CD4-positive, alpha-beta T cell (primary cell): Measurements from ENCODE around the gene STAC2. TPM values are rescaled to one million over a fixed set of nuclear protein-coding genes. Genes with fewer than 3 reads are reported as not detected.

ENCODE experiments used
- ATAC-seq: fragments of 200-7000 bp; cut with Tn5 transposase; one replicate; pipeline ENCODE4 v1.10.0; 2022; ENCODE audit warnings: mild to moderate bottlenecking; ENCODE audit not compliant: poor library complexity
- CTCF ChIA-PET: fragments of 350-600 bp; sonication (Branson Sonifier 250); formaldehyde crosslinking; loops from one replicate; lab custom pipeline; 2021; ENCODE audit warnings: antibody characterized with exemption, inconsistent platforms; lab: Charles Lee
- POLR2A ChIA-PET: fragments of 350-600 bp; sonication (Branson Sonifier 250); formaldehyde crosslinking; loops from one replicate; lab custom pipeline; 2021; ENCODE audit warnings: antibody characterized with exemption, inconsistent platforms; lab: Charles Lee
- DNase-seq, 14 experiments: peaks; one replicate each; pipeline ENCODE4 v3.0.0-alpha.2; 2013 to 2020; ENCODE audit warnings: mixed read lengths in 2 of 14
- H3K27ac ChIP-seq, 2 donors: one replicate each; pipeline versions ENCODE4 v1.5.1 to v1.7.0; 2013; ENCODE audit warnings: low read length in 2 of 2, low read depth in 1 of 2, mild to moderate bottlenecking in 1 of 2
- H3K27me3 ChIP-seq, 2 experiments: 1 replicate in 1 of 2; 2 replicates in 1 of 2; pipeline versions ENCODE4 v1.6.1 to v1.7.0; 2013; ENCODE audit warnings: low read length in 2 of 2, control low read depth in 1 of 2, mild to moderate bottlenecking in 1 of 2, moderate library complexity in 1 of 2; ENCODE audit not compliant: insufficient read depth in 2 of 2, control insufficient read depth in 1 of 2
- H3K36me3 ChIP-seq: one replicate; pipeline ENCODE4 v1.6.1; 2013; ENCODE audit warnings: low read length, control low read depth; ENCODE audit not compliant: insufficient read depth
- H3K4me1 ChIP-seq: one replicate; pipeline ENCODE4 v1.6.1; 2013; ENCODE audit warnings: low read length, control low read depth; ENCODE audit not compliant: insufficient read depth
- H3K4me3 ChIP-seq: one replicate; pipeline ENCODE4 v1.5.1; 2013; ENCODE audit warnings: mild to moderate bottlenecking, low read length, moderate library complexity
- H3K9me3 ChIP-seq, 2 experiments: 1 replicate in 1 of 2; 2 replicates in 1 of 2; pipeline versions ENCODE4 v1.6.1 to v1.7.0; 2013; ENCODE audit warnings: low read length in 2 of 2, mild to moderate bottlenecking in 2 of 2, control low read depth in 1 of 2, moderate library complexity in 1 of 2; ENCODE audit not compliant: control insufficient read depth in 1 of 2, insufficient read depth in 1 of 2
- H3K27ac Mint-ChIP-seq: one replicate; pipeline ENCODE4 v1.8.0; 2020; ENCODE audit warnings: mixed read lengths
- H3K27me3 Mint-ChIP-seq: one replicate; pipeline ENCODE4 v1.8.0; 2021; ENCODE audit warnings: mixed read lengths
- H3K36me3 Mint-ChIP-seq: one replicate; pipeline ENCODE4 v1.8.0; 2021; ENCODE audit warnings: low read depth, mixed read lengths
- H3K4me1 Mint-ChIP-seq: one replicate; pipeline ENCODE4 v1.8.0; 2021; ENCODE audit warnings: low read depth, mixed read lengths
- H3K4me3 Mint-ChIP-seq: one replicate; pipeline ENCODE4 v1.8.0; 2020; ENCODE audit warnings: mild to moderate bottlenecking, mixed read lengths
- H3K9me3 Mint-ChIP-seq: one replicate; pipeline ENCODE4 v1.8.0; 2020; ENCODE audit warnings: mixed read lengths
- CTCF ChIP-seq: fragments of 200-600 bp; IDR thresholded peaks from one replicate; pipeline ENCODE4 v1.8.0; 2022; ENCODE audit warnings: antibody characterized with exemption, mild to moderate bottlenecking
- intact Hi-C, 2 experiments: fragments of 100-400 bp; cut with DNase I in 1 of 2; cut with micrococcal nuclease in 1 of 2; formaldehyde crosslinking; loops; one replicate each; pipeline versions ENCODE4 v1.15.1 to v1.9.0; 2023 to 2025; cut with DNase I, micrococcal nuclease
- total RNA-seq, 174 experiments: library from RNA in 2 of 174; stranded (reverse) in 2 of 174; gene quantifications; one replicate each; pipeline ENCODE4 v1.2.3 and lab custom pipeline; 2021 to 2026

The STAC2 gene
- total RNA-seq, 2 experiments from 2014 or later = not detected

- H3K36me3 ChIP-seq = no peaks in the 10 kb centered on the region
- Mint-ChIP-seq H3K4me3 (no peak overlapping the region), H3K27me3 (peaks cover 52% of the 10 kb centered on the region), H3K9me3 (no peaks in the 10 kb centered on the region), H3K27ac (no peak overlapping the region), H3K4me1 (peaks cover 16% of the 10 kb centered on the region), H3K36me3 (no peaks in the 10 kb centered on the region)
- intact Hi-C loops = no loop called here
- ATAC-seq = no peak
- no peak for DNase-seq
- H3K9me3 ChIP-seq = peaks cover 0 to 7% of the 10 kb centered on the region in 2 experiments
- ChIA-PET POLR2A (no interaction called here), CTCF (interaction anchor here (0.9 kb wide), 1 partner anchor 65 kb away, joined by 3 read pairs; no protein-coding TSS in a partner anchor)
- H3K27ac ChIP-seq = no peak overlapping the region
- H3K27me3 ChIP-seq = peaks cover 40 to 45% of the 10 kb centered on the region in 2 experiments
- H3K4me3 ChIP-seq = no peak overlapping the region
- no peak for TF ChIP-seq CTCF
- peaks cover 32% of the 10 kb centered on the region for H3K4me1 ChIP-seq
These were observed 3.6 kb upstream of the STAC2 start for GRCh38 chr17:39229274-39229913.

GRCh38 chr17:39227364-39227919 lies 1.7 kb upstream of the STAC2 start:
- intact Hi-C loops = no loop called here
- Histone ChIP-seq H3K27me3 (peaks cover 48 to 57% of the 10 kb centered on the region in 2 experiments), H3K4me3 (no peak overlapping the region), H3K36me3 (no peaks in the 10 kb centered on the region), H3K27ac (no peak overlapping the region), H3K9me3 (peaks cover 0 to 7% of the 10 kb centered on the region in 2 experiments), H3K4me1 (peaks cover 32% of the 10 kb centered on the region)
- Mint-ChIP-seq H3K27me3 (peaks cover 69% of the 10 kb centered on the region), H3K9me3 (no peaks in the 10 kb centered on the region), H3K4me3 (no peak overlapping the region), H3K4me1 (peaks cover 16% of the 10 kb centered on the region), H3K36me3 (no peaks in the 10 kb centered on the region), H3K27ac (no peak overlapping the region)
- CTCF ChIA-PET = interaction anchor here (1.5 kb wide), 1 partner anchor 12 kb away, joined by 4 read pairs; no protein-coding TSS in a partner anchor
- ATAC-seq (no peak), DNase-seq (no peak)
- TF ChIP-seq CTCF = no peak
- POLR2A ChIA-PET = no interaction called here

GRCh38 chr17:39225959-39226683 lies 376 bp upstream of the STAC2 start:
- TF ChIP-seq CTCF = no peak
- ChIA-PET CTCF (interaction anchor here (1.7 kb wide), 1 partner anchor 19 kb away, joined by 4 read pairs; no protein-coding TSS in a partner anchor), POLR2A (interaction anchor here (0.8 to 0.9 kb wide), 2 partner anchors 12 to 26 kb away, joined by 3 to 6 read pairs; partner anchors contain the start of gene RPL19)
- intact Hi-C loops = no loop called here
- Histone ChIP-seq H3K27ac (no peak overlapping the region), H3K27me3 (peaks cover 48 to 54% of the 10 kb centered on the region in 2 experiments), H3K36me3 (no peaks in the 10 kb centered on the region), H3K9me3 (peaks cover 0 to 3% of the 10 kb centered on the region in 2 experiments), H3K4me1 (peaks cover 21% of the 10 kb centered on the region), H3K4me3 (peak overlapping the region; percentile 19)
- ATAC-seq (peak; percentile 46), DNase-seq (peak in 9 of 14 experiments; percentile 17 to 58 (median 40))
- no peaks in the 10 kb centered on the region for H3K9me3 Mint-ChIP-seq
- no peaks in the 10 kb centered on the region for H3K36me3 Mint-ChIP-seq
- H3K4me3 Mint-ChIP-seq = peak overlapping the region; percentile 86
- no peak overlapping the region for H3K27ac Mint-ChIP-seq
- peaks cover 5% of the 10 kb centered on the region for H3K4me1 Mint-ChIP-seq
- peaks cover 62% of the 10 kb centered on the region for H3K27me3 Mint-ChIP-seq
